ENCODE measurements around the gene CELSR2. TPM values are rescaled to one million over a fixed set of nuclear protein-coding genes. Genes with fewer than 3 reads are reported as not detected.

CELSR2 gene
- total and polyA plus RNA-seq, 8 donors = 5.9 to 18.0 (median 12.5) TPM

- ATAC-seq = no peak
- H3K27ac ChIP-seq = no peak overlapping the region
- H3K4me3 ChIP-seq = no peak overlapping the region
- no peaks in the 10 kb centered on the region for H3K9me3 ChIP-seq
- intact Hi-C loops (cut with DNase I) = no loop called here
- TF ChIP-seq CTCF (IDR thresholded peaks at IDR 0.05) = no peak
- DNase-seq = no peak
- no peaks in the 10 kb centered on the region for H3K36me3 ChIP-seq
- no peaks in the 10 kb centered on the region for H3K27me3 ChIP-seq
- H3K4me1 ChIP-seq = no peaks in the 10 kb centered on the region
Measured at GRCh38 chr1:109271458-109271857, 22.1 kb downstream of the CELSR2 start.

DNA sequence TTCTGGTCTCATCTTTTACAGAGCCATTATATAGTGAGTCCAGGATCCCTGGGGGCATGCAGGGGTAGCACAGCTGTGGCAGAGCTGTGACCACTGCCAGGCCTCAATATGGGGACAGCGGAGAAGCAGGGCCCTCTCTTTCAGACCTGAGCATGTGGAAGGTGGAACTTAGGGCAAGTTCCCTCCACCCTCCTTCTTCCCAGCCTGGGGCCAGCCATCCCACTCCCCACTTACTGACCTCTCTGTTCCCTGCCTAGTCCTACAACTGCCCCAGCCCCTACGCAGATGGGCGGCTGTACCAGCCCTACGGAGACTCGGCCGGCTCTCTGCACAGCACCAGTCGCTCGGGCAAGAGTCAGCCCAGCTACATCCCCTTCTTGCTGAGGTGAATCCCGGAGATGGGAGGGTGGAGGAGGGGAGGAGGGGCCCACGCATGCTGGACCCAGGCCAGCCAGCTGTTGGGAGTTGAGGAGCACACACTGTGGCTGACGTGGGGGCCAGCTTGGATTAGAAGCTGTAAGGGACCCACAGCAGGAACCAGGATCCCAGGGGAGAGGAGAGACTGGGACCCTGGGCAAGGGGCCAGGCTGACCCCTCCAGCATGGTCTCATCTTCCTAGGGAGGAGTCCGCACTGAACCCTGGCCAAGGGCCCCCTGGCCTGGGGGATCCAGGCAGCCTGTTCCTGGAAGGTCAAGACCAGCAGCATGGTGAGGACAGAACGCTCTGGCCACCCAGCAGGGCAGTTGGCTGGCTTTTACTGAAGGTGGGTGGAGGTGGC lies 22.9 kb downstream of the CELSR2 start:
- ATAC-seq (no peak), DNase-seq (peak in 1 of 4 donors; percentile 63)
- TF ChIP-seq CTCF (IDR thresholded peaks at IDR 0.05) = no peak
- intact Hi-C loops (cut with DNase I) = no loop called here
- no peak overlapping the region for H3K4me3 ChIP-seq
- peaks cover 3 to 6% of the 10 kb centered on the region in 2 donors for H3K4me1 ChIP-seq
- H3K27ac ChIP-seq = no peak overlapping the region
- no peaks in the 10 kb centered on the region for H3K27me3 ChIP-seq
- no peaks in the 10 kb centered on the region for H3K9me3 ChIP-seq
- no peaks in the 10 kb centered on the region for H3K36me3 ChIP-seq

- peaks cover 10 to 13% of the 10 kb centered on the region in 2 donors for H3K4me1 ChIP-seq
- intact Hi-C loops (cut with DNase I) = no loop called here
- DNase-seq (peak in 1 of 4 donors; percentile 80), ATAC-seq (peak; percentile 25)
- H3K27me3 ChIP-seq = no peaks in the 10 kb centered on the region
- no peak overlapping the region for H3K27ac ChIP-seq
- peak overlapping the region; percentile 21 to 33 for H3K4me3 ChIP-seq
- no peaks in the 10 kb centered on the region for H3K36me3 ChIP-seq
- TF ChIP-seq CTCF (IDR thresholded peaks at IDR 0.05) = no peak
- H3K9me3 ChIP-seq = no peaks in the 10 kb centered on the region
Measured at GRCh38 chr1:109272831-109273547, 23.6 kb downstream of the CELSR2 start.

GRCh38 chr1:109273570-109274288 lies 24.4 kb downstream of the CELSR2 start:
- peak overlapping the region in 1 of 2 donors; percentile 78 for H3K27ac ChIP-seq
- no peaks in the 10 kb centered on the region for H3K27me3 ChIP-seq
- intact Hi-C loops (cut with DNase I) = no loop called here
- no peak for TF ChIP-seq CTCF (IDR thresholded peaks at IDR 0.05)
- H3K4me3 ChIP-seq = peak overlapping the region; percentile 21 to 33
- no peaks in the 10 kb centered on the region for H3K9me3 ChIP-seq
- no peaks in the 10 kb centered on the region for H3K36me3 ChIP-seq
- ATAC-seq (peak; percentile 58), DNase-seq (peak in 1 of 4 donors; percentile 74)
- peaks cover 10 to 13% of the 10 kb centered on the region in 2 donors for H3K4me1 ChIP-seq
